ENCODE measurements around the gene HOXB3.

DNA sequence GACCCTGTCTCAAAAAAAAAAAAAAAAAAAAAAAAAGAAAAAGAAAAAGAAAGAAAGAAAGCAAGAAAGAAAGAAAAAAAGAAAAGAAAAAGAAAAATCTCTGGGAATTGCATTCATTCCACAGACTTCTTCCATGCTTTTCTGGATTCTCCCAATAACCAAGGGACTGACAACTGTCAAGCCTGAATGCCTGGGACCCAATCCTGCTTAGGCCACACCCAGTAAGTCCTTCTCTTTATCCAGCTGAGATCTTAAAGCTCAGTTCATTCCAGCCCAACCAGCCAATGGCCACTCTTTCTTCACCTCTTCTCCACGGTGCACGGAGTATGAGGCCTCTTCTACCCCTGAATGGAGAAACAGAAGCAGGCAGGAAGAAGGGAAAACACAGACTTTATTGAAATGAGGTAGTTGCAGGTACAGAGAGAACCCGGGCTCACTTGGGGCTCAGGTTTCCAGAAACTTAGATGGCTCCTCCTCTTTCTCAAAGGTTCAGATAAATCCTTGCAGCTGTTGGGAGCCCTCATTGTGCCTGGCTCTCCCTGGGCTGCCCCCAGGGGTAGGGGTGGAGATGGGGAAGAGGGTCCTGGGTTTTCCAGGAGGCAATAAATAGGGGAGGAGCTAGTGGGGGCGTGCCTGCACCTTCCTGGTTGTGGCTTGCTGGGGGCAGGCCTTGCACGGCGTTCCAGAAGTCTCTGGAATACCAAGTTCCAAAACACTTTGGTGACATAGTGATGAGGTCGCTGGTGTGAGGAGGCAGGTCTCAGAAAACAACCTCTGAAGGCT lies 61.7 kb downstream of the HOXB3 start:
- TF ChIP-seq, protein P1, sequence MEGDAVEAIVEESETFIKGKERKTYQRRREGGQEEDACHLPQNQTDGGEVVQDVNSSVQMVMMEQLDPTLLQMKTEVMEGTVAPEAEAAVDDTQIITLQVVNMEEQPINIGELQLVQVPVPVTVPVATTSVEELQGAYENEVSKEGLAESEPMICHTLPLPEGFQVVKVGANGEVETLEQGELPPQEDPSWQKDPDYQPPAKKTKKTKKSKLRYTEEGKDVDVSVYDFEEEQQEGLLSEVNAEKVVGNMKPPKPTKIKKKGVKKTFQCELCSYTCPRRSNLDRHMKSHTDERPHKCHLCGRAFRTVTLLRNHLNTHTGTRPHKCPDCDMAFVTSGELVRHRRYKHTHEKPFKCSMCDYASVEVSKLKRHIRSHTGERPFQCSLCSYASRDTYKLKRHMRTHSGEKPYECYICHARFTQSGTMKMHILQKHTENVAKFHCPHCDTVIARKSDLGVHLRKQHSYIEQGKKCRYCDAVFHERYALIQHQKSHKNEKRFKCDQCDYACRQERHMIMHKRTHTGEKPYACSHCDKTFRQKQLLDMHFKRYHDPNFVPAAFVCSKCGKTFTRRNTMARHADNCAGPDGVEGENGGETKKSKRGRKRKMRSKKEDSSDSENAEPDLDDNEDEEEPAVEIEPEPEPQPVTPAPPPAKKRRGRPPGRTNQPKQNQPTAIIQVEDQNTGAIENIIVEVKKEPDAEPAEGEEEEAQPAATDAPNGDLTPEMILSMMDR (IDR thresholded peaks at IDR 0.05) = no peak
- TF ChIP-seq POLR2A (IDR thresholded peaks at IDR 0.05) = no peak
